NB4 (cell line): Measurements from ENCODE around the gene ZSWIM3.

Experiments used
- POLR2A ChIP-seq: IDR thresholded peaks from 2 replicates; pipeline ENCODE4 v1.6.1; 2011; ENCODE audit warnings: mild to moderate bottlenecking; ENCODE audit not compliant: insufficient read length; ENCODE audit errors: extremely low read depth
- TF ChIP-seq, protein P1 (sequence below): IDR thresholded peaks from one replicate; pipeline ENCODE4 v1.5.1; 2012; ENCODE audit warnings: low read depth, low read length
- TF ChIP-seq, protein P2 (sequence below): IDR thresholded peaks from 2 replicates; pipeline ENCODE4 v1.6.1; 2011; ENCODE audit warnings: low read depth, low read length

DNA sequence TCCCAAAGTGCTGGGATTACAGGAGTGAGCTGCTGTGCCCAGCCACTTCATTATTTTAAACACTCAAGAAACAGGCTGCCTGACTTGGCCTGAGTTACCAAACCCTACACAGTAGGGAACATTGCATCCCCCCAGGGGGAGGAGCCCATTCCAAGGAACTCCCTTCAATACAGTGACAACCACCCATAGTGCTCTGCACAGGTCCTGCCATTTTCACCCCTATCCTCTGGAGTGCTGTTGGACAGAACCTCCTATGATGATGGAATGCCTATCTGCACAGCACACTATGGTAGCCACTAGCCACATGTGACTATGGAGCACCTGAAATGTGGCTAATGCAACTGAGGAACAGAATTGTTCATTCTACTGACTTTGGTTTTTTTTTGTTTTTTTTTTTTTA lies 12.0 kb upstream of the ZSWIM3 start:
- TF ChIP-seq, protein P1, sequence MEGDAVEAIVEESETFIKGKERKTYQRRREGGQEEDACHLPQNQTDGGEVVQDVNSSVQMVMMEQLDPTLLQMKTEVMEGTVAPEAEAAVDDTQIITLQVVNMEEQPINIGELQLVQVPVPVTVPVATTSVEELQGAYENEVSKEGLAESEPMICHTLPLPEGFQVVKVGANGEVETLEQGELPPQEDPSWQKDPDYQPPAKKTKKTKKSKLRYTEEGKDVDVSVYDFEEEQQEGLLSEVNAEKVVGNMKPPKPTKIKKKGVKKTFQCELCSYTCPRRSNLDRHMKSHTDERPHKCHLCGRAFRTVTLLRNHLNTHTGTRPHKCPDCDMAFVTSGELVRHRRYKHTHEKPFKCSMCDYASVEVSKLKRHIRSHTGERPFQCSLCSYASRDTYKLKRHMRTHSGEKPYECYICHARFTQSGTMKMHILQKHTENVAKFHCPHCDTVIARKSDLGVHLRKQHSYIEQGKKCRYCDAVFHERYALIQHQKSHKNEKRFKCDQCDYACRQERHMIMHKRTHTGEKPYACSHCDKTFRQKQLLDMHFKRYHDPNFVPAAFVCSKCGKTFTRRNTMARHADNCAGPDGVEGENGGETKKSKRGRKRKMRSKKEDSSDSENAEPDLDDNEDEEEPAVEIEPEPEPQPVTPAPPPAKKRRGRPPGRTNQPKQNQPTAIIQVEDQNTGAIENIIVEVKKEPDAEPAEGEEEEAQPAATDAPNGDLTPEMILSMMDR: no peak
- TF ChIP-seq, protein P2, sequence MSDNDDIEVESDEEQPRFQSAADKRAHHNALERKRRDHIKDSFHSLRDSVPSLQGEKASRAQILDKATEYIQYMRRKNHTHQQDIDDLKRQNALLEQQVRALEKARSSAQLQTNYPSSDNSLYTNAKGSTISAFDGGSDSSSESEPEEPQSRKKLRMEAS: no peak
- TF ChIP-seq POLR2A: no peak
